ENCODE results near the gene EPHA8. TPM values are rescaled to one million over a fixed set of nuclear protein-coding genes. Genes with fewer than 3 reads are reported as not detected.

Gene EPHA8
- total RNA-seq, 1 donor from 2014 or later: not detected

Small RNA genes lying within 50 kb of the gene (microRNA-seq; reads per million reads assigned to microRNA genes)
- not detected for gene MIR6127 (ENCODE audit: borderline number of aligned reads)

Other genes starting within 250 kb of the EPHA8 start
- 18.4 TPM for gene ZBTB40, start 111.6 kb upstream of the EPHA8 start, total RNA-seq
- 86.5 TPM for gene C1QA, start 73.1 kb downstream of the EPHA8 start, total RNA-seq
- gene C1QC, start 80.1 kb downstream of the EPHA8 start, total RNA-seq: 93.5 TPM
- gene C1QB, start 89.7 kb downstream of the EPHA8 start, total RNA-seq: 102 TPM
- gene EPHB2, start 147.3 kb downstream of the EPHA8 start, total RNA-seq: 2.4 TPM

Measured in left ventricle myocardium superior (tissue), 1 donor.